ENCODE results near the gene ARHGEF9. TPM values are rescaled to one million over a fixed set of nuclear protein-coding genes. Genes with fewer than 3 reads are reported as not detected.
A peak's percentile ranks its signal among the peaks of the same experiment; 100 is the strongest.

The ARHGEF9 gene
- total and polyA plus RNA-seq, 2 of the 8 experiments (the other 6 are each of a cell fraction or from before 2014, with no cell fraction given) = 28.7 to 31.8 TPM

DNA sequence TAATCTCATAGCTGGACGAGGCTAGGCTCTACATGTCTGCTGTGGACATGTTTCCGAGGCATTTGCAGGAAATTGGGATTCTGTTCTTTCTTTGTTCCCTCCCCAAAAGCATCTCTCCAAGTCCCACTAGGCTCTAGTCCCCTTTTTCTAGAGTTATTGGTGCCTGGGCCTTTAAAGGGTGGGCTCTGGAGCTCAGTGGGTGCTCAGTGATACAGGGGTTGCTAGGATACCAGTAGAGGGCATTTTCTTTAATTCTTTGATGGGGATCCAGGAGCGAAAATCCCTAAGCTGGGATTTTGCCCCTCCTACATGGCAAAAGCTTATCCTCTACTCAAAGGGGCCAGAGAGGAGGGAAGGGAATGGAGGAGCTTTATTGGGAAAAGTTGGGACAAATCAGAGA is 34.2 kb downstream of the ARHGEF9 start:
- Histone ChIP-seq H3K23ac (ENCODE audit: insufficient read length) (no peak overlapping the region), H3K27me3 (replicated peaks in 1 of 4; ENCODE audit: control insufficient read depth in 3 of 4, extremely low read depth in 1 of 4, insufficient read depth in 3 of 4, low read length in 3 of 4) (no peaks in the 10 kb centered on the region), H2AK5ac (ENCODE audit: low read depth, low read length) (no peak overlapping the region), H2BK20ac (ENCODE audit: low read length) (no peak overlapping the region), H3K79me1 (ENCODE audit: low read depth, low read length) (no peaks in the 10 kb centered on the region), H2BK15ac (ENCODE audit: low read length) (no peak overlapping the region), H3K4me2 (ENCODE audit: insufficient read depth in 1 of 2, low read depth in 2 of 2, low read length in 2 of 2) (peak overlapping the region in 1 of 2 experiments; percentile 20; a peak in 1 of 4 replicates), H3K23me2 (ENCODE audit: low read depth, low read length) (peaks cover 3% of the 10 kb centered on the region; the same call in 1 of the 2 replicates), H3K4ac (replicated peaks; ENCODE audit: insufficient read length, low read depth, low read length) (no peak overlapping the region), H3K9ac (replicated peaks in 1 of 4; ENCODE audit: extremely low read depth in 1 of 4, low read depth in 3 of 4, low read length in 3 of 4) (no peak overlapping the region), H4K8ac (ENCODE audit: extremely low read depth, insufficient read depth, low read length) (no peak overlapping the region), H2BK12ac (ENCODE audit: low read depth, low read length) (no peak overlapping the region), H3K36me3 (ENCODE audit: control insufficient read depth in 2 of 4, insufficient read depth in 4 of 4, low read length in 3 of 4) (no peaks in the 10 kb centered on the region), H3K4me1 (replicated peaks in 1 of 4; ENCODE audit: control insufficient read depth in 3 of 4, insufficient read depth in 4 of 4, low read length in 3 of 4) (peaks cover 0 to 9% (median 5%) of the 10 kb centered on the region in 4 experiments; a peak in 5 of 7 replicates), H3K56ac (replicated peaks; ENCODE audit: insufficient read length, low read depth, low read length) (no peak overlapping the region), H3K14ac (ENCODE audit: insufficient read length) (no peak overlapping the region), H3K9me3 (ENCODE audit: insufficient read depth in 2 of 2, low read depth in 1 of 2, low read length in 1 of 2) (no peaks in the 10 kb centered on the region), H4K5ac (ENCODE audit: insufficient read length, low read depth, low read length) (no peak overlapping the region), H2AFZ (ENCODE audit: low read length) (no peak overlapping the region), H2BK120ac (replicated peaks; ENCODE audit: low read depth, low read length) (no peak overlapping the region), H3K18ac (ENCODE audit: extremely low read depth, low read length) (no peak overlapping the region), H3K27ac (ENCODE audit: low read depth, low read length) (no peak overlapping the region), H3K4me3 (ENCODE audit: extremely low read depth in 1 of 4, insufficient read depth in 2 of 4, low read depth in 3 of 4, low read length in 4 of 4) (no peak overlapping the region), H3K79me2 (ENCODE audit: control insufficient read depth in 1 of 2, insufficient read depth in 2 of 2, low read length in 2 of 2) (peaks cover 0 to 80% of the 10 kb centered on the region in 2 experiments; a peak in 3 of 4 replicates), H4K20me1 (replicated peaks in 1 of 2; ENCODE audit: control insufficient read depth in 1 of 2, insufficient read depth in 2 of 2, low read length in 2 of 2) (peaks cover 0 to 4% of the 10 kb centered on the region in 2 experiments), H2BK5ac (ENCODE audit: low read depth, low read length) (no peak overlapping the region), H4K91ac (replicated peaks; ENCODE audit: insufficient read length, low read length) (no peak overlapping the region)
- no peak for FAIRE-seq
- CTCF ChIA-PET (ENCODE audit: partially characterized antibody) = interaction anchor here (1.3 kb wide), 1 partner anchor 11 kb away, joined by 4 read pairs; no protein-coding TSS in a partner anchor
- 59% methylated on average over 3 of the region's 3 CpGs; no CpG with 5 or more reads in 1 of the 2 experiments for WGBS, 2 experiments (ENCODE audit: extremely low coverage in 1 of 2, insufficient coverage in 1 of 2, insufficient read length in 1 of 2, insufficient replicate concordance in 2 of 2, low coverage in 1 of 2, low lambda C conversion rate in 2 of 2, missing lambda C conversion rate in 1 of 2)
- no peak for DNase-seq (ENCODE audit: low read depth in 1 of 2, low spot score in 2 of 2)
- POLR2A ChIA-PET (ENCODE audit: partially characterized antibody) = no interaction called here
- TF ChIP-seq CHD1 (IDR thresholded peaks at IDR 0.05; ENCODE audit: low read depth, low read length) (no peak), SAP30 (IDR thresholded peaks at IDR 0.05; ENCODE audit: insufficient read depth, insufficient replicate concordance, low read length) (no peak), EZH2 (IDR thresholded peaks at IDR 0.05; ENCODE audit: low read depth, low read length, severe bottlenecking) (no peak), CEBPB (IDR thresholded peaks at IDR 0.05; ENCODE audit: low read depth, low read length) (no peak), KDM1A (IDR thresholded peaks at IDR 0.05; ENCODE audit: borderline replicate concordance, low read length) (no peak), TAF7 (optimal IDR thresholded peaks at IDR 0.05; ENCODE audit: borderline replicate concordance, low read depth, low read length) (no peak), POLR2A (IDR thresholded peaks at IDR 0.05; ENCODE audit: control extremely low read depth in 1 of 2, low read depth in 2 of 2, low read length in 2 of 2) (no peak), SIN3A (conservative IDR thresholded peaks at IDR 0.05 in 1 of 2, IDR thresholded peaks at IDR 0.05 in 1 of 2; ENCODE audit: low read depth in 1 of 2, low read length in 2 of 2) (no peak), HDAC6 (IDR thresholded peaks at IDR 0.05; ENCODE audit: low read depth, low read length) (no peak), CBX8 (IDR thresholded peaks at IDR 0.05; ENCODE audit: borderline replicate concordance, low read depth, low read length) (no peak), RNF2 (IDR thresholded peaks at IDR 0.05; ENCODE audit: borderline replicate concordance, low read depth, low read length, missing control alignments, poor library complexity, severe bottlenecking) (no peak)
- TF ChIP-seq, protein P1, sequence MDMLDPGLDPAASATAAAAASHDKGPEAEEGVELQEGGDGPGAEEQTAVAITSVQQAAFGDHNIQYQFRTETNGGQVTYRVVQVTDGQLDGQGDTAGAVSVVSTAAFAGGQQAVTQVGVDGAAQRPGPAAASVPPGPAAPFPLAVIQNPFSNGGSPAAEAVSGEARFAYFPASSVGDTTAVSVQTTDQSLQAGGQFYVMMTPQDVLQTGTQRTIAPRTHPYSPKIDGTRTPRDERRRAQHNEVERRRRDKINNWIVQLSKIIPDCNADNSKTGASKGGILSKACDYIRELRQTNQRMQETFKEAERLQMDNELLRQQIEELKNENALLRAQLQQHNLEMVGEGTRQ (IDR thresholded peaks at IDR 0.05; ENCODE audit: low read length) = no peak
